ENCODE results near the gene FOXK1.
"Not testable (repeated sequence)": the region's sequence is repeated elsewhere in the genome, so short reads cannot be mapped to it uniquely, and the experiment has no call there.

The FOXK1 gene

DNA sequence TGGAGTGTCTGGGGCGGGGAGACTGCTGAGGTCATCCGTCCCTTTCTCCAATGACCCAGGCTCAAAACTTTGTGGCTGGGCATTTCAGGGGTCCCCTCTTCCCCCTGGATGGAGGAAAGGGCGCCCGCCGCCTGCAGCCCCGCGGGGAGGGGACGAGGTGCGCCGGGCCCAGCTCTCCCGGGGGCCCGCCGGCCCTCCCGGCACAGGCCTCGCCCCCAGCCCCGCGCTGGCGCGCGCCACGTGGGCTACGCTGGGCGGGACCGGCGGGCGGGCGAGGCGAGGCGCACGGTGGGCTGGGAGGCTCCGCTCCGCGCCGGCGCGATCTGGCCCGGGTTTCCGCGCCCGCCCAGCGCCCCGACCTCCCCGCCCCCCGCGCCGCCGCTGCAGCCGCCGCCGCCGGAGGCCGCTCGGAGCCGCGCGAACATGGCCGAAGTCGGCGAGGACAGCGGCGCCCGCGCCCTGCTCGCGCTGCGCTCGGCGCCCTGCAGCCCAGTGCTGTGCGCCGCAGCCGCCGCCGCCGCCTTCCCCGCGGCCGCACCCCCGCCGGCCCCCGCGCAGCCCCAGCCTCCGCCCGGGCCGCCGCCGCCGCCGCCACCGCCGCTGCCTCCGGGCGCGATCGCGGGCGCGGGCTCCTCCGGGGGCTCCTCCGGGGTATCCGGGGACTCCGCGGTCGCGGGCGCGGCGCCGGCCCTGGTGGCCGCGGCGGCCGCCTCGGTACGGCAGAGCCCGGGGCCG lies at the start of gene FOXK1:
FOXK1 (plus strand) TSS at position 410 of the 735 bp plus-strand sequence; CDS start at position 424, 14 bp downstream.
- Mint-ChIP-seq H3K4me3 (peak within 1 kb of the TSS; percentile 85), H3K27me3 (peaks cover 1% of the 10 kb centered on the region), H3K36me3 (ENCODE audit: low read depth) (peaks cover 29% of the 10 kb centered on the region), H3K4me1 (ENCODE audit: low read depth) (peaks cover 47% of the 10 kb centered on the region), H3K27ac (peak within 1 kb of the TSS; percentile 93), H3K9me3 (peaks cover 8% of the 10 kb centered on the region)
- intact Hi-C loops (cut with micrococcal nuclease), result loop anchor here (1.0 to 5.0 kb wide), 3 partner anchors 41 to 73 kb away; no protein-coding TSS in a partner anchor

DNA sequence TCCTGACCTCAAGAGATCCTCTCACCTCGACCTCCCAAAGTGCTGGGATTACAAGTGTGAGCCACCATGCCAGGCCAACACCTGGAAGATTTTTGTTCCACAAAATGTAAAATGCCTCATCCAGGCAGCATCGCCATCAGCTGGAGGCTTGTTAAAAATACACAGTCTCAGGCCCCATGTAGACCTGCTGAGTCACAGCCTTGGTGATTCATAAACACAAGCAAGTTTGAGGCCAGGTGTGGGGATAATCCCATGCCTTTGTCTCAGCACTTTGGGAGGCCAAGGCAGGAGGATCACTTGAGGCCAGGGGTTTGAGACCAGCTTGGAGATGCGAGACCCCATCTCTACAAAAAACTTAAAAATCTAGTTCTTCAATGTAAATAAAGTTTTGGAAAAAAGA lies 49.1 kb upstream of the FOXK1 start:
- H3K9me3 Mint-ChIP-seq, result no peaks in the 10 kb centered on the region
- peaks cover 9% of the 10 kb centered on the region for H3K4me1 Mint-ChIP-seq (ENCODE audit: low read depth)
- no peaks in the 10 kb centered on the region for H3K36me3 Mint-ChIP-seq (ENCODE audit: low read depth)
- no peak overlapping the region for H3K4me3 Mint-ChIP-seq
- no peak overlapping the region for H3K27ac Mint-ChIP-seq
- intact Hi-C loops (cut with micrococcal nuclease), result no loop called here
- H3K27me3 Mint-ChIP-seq, result peaks cover 8% of the 10 kb centered on the region

DNA sequence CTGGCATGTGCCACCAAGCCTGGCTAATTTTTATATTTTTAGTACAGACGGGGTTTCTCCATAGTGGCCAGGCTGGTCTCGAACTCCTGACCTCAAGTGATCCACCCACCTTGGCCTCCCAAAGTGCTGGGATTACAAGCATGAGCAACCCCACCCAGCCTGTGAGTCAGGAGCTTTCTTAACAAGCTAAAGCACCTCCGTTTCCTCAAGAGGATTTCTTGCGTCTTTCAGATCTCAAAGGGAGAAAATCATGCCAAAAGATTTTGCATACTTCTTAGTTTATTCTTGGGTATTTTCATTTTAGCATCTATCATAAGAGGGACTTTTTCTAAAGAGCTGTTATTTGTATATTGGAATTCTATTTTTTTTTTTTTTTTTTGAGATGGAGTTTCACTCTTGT lies 47.9 kb upstream of the FOXK1 start:
- intact Hi-C loops (cut with micrococcal nuclease), result no loop called here
- peaks cover 7% of the 10 kb centered on the region for H3K27me3 Mint-ChIP-seq
- H3K36me3 Mint-ChIP-seq (ENCODE audit: low read depth), result no peaks in the 10 kb centered on the region
- H3K9me3 Mint-ChIP-seq, result no peaks in the 10 kb centered on the region
- H3K27ac Mint-ChIP-seq, result no peak overlapping the region
- peaks cover 9% of the 10 kb centered on the region for H3K4me1 Mint-ChIP-seq (ENCODE audit: low read depth)
- no peak overlapping the region for H3K4me3 Mint-ChIP-seq

DNA sequence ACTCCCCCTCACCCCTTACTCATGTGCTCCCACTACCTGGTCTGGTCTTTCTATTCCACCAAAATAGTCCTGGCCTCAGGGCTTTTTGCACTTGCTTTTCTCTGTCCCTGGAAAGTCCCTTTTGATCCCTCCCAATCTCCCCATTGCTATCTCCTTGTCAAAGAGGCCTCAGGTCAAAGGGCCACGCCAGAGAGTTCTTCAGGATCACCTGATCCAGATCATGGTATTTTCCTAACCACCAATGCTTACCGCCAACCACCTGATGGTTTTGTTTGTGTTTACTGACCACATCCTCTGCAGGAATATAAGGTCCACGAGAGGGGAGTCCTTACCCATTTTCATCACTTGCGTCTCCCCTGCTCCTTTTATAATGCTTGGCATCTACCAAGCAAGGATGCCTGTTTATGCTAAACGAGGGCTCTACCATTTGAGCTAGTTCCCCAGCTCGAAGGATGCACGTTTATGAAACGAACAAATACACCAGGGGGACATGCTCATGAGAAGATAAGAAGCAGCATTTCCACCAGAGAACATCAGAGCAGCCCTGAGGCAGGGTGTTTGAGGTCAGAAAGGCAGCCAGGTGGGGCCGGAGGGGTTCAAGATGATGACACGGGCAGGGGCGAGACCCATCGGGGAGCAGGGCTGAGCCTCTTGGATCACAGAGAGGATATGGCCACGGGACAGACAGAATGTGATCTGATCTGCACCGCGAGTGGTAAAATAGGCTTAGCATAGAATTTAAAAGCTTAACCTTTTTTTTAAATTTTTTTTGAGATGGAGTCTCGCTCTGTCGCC lies 43.1 kb upstream of the FOXK1 start:
- H3K4me1 Mint-ChIP-seq (ENCODE audit: low read depth), result peaks cover 6% of the 10 kb centered on the region
- intact Hi-C loops (cut with micrococcal nuclease), result no loop called here
- H3K36me3 Mint-ChIP-seq (ENCODE audit: low read depth), result peaks cover 6% of the 10 kb centered on the region
- no peak overlapping the region for H3K27ac Mint-ChIP-seq
- H3K9me3 Mint-ChIP-seq, result no peaks in the 10 kb centered on the region
- H3K4me3 Mint-ChIP-seq, result no peak overlapping the region
- peaks cover 1% of the 10 kb centered on the region for H3K27me3 Mint-ChIP-seq

- peak overlapping the region; percentile 91 for H3K4me3 Mint-ChIP-seq
- intact Hi-C loops (cut with micrococcal nuclease), result loop anchor here (1.0 to 5.0 kb wide), 3 partner anchors 40 to 134 kb away; partner anchors contain the start of gene AP5Z1
- H3K4me1 Mint-ChIP-seq (ENCODE audit: low read depth), result peaks cover 6% of the 10 kb centered on the region
- peaks cover 1% of the 10 kb centered on the region for H3K27me3 Mint-ChIP-seq
- peaks cover 6% of the 10 kb centered on the region for H3K36me3 Mint-ChIP-seq (ENCODE audit: low read depth)
- peak overlapping the region; percentile 91 for H3K27ac Mint-ChIP-seq
- no peaks in the 10 kb centered on the region for H3K9me3 Mint-ChIP-seq
These were observed 40.9 kb upstream of the FOXK1 start for GRCh38 chr7:4641091-4641666.

DNA sequence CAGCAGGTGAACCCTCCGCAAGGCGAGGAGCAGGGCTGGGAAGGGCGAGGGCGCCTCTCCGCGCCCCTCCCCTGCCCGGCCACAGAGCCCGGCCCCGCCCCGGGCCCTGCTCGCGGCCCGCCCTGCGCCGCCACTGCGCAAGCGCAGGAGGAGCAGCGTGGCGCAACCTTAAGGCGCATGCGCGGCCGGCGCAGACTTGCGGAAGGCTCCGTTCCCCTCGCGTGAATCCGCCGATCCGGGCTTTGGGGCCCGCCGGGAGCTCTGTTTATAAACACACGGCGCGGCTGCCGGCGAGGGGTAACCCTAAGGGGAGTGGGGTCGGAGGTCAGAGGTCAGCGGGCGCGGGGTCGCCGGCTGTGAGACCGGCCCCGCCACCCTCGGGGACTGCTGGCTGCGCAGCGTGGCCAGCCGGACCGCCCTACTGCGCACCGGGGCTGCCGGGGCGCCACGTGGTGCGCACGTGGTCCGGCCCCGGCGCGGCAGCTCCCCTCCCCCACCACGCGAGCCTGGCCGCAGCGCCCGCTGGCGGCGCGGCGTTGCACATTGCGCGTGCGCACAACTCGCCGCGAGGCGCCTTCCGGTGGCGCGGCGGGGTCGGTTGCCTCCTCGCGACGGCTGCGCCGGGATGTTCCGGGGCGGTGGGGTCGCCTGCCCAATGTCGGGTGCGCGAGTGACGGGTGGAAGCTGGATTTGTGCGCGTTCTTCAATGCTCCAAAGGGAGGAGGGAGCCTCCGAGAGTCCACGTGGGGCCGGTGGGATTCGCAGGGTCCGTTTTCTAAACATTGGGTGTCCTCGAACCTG lies 40.2 kb upstream of the FOXK1 start:
- no peaks in the 10 kb centered on the region for H3K9me3 Mint-ChIP-seq
- intact Hi-C loops (cut with micrococcal nuclease), result loop anchor here (1.0 to 5.0 kb wide), 3 partner anchors 39 to 133 kb away; partner anchors contain the start of gene AP5Z1
- peak overlapping the region; percentile 91 for H3K4me3 Mint-ChIP-seq
- peak overlapping the region; percentile 91 for H3K27ac Mint-ChIP-seq
- H3K36me3 Mint-ChIP-seq (ENCODE audit: low read depth), result peaks cover 6% of the 10 kb centered on the region
- peaks cover 6% of the 10 kb centered on the region for H3K4me1 Mint-ChIP-seq (ENCODE audit: low read depth)
- peaks cover 1% of the 10 kb centered on the region for H3K27me3 Mint-ChIP-seq

- Mint-ChIP-seq H3K4me1 (ENCODE audit: low read depth) (peaks cover 6% of the 10 kb centered on the region), H3K9me3 (no peaks in the 10 kb centered on the region)
These were observed 39.5 kb upstream of the FOXK1 start for GRCh38 chr7:4642468-4643203.

GRCh38 chr7:4643204-4643471 lies 39.0 kb upstream of the FOXK1 start:
- not testable (repeated sequence) for H3K9me3 Mint-ChIP-seq; H3K36me3 Mint-ChIP-seq (ENCODE audit: low read depth); H3K27ac Mint-ChIP-seq; H3K27me3 Mint-ChIP-seq; H3K4me1 Mint-ChIP-seq (ENCODE audit: low read depth); H3K4me3 Mint-ChIP-seq
- intact Hi-C loops (cut with micrococcal nuclease), result loop anchor here (5.0 kb wide), 1 partner anchor 104 kb away; no protein-coding TSS in a partner anchor

More at GRCh38 chr7:4642468-4643203, 39.5 kb upstream of the FOXK1 start:
- Mint-ChIP-seq H3K27me3 (peaks cover 1% of the 10 kb centered on the region), H3K27ac (peak overlapping the region; percentile 91), H3K4me3 (peak overlapping the region; percentile 91), H3K36me3 (ENCODE audit: low read depth) (peaks cover 6% of the 10 kb centered on the region)
- intact Hi-C loops (cut with micrococcal nuclease), result loop anchor here (5.0 kb wide), 1 partner anchor 105 kb away; no protein-coding TSS in a partner anchor

- no peaks in the 10 kb centered on the region for H3K27me3 Mint-ChIP-seq
- intact Hi-C loops (cut with micrococcal nuclease), result no loop called here
- no peak overlapping the region for H3K27ac Mint-ChIP-seq
- peaks cover 6% of the 10 kb centered on the region for H3K4me1 Mint-ChIP-seq (ENCODE audit: low read depth)
- H3K4me3 Mint-ChIP-seq, result no peak overlapping the region
- H3K9me3 Mint-ChIP-seq, result no peaks in the 10 kb centered on the region
- H3K36me3 Mint-ChIP-seq (ENCODE audit: low read depth), result peaks cover 6% of the 10 kb centered on the region
These were observed 36.8 kb upstream of the FOXK1 start for GRCh38 chr7:4645246-4645645.

DNA sequence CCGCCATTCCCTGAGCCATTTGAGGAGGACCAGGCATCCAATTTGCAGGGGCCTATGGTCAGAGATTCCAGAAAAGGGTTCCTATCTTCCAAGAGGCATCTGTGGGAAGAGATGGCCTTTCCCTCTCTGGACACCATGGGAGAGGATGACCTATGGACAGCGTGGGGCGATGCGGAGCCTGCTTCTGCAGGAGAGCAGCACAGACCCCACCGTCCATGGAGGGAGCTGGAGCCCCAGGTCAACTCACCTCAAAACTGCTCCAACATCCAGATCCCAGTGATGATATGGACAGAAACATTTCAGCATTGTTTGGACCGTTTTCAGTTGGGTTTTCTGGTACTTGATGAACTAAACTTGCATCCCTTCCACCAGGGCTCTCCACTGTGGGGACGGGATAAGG lies 34.0 kb upstream of the FOXK1 start:
- H3K27me3 Mint-ChIP-seq, result no peaks in the 10 kb centered on the region
- intact Hi-C loops (cut with micrococcal nuclease), result no loop called here
- no peak overlapping the region for H3K4me3 Mint-ChIP-seq
- no peaks in the 10 kb centered on the region for H3K9me3 Mint-ChIP-seq
- H3K4me1 Mint-ChIP-seq (ENCODE audit: low read depth), result no peaks in the 10 kb centered on the region
- no peaks in the 10 kb centered on the region for H3K36me3 Mint-ChIP-seq (ENCODE audit: low read depth)
- H3K27ac Mint-ChIP-seq, result no peak overlapping the region

GRCh38 chr7:4650433-4651047 lies 31.6 kb upstream of the FOXK1 start:
- Mint-ChIP-seq H3K36me3 (ENCODE audit: low read depth) (no peaks in the 10 kb centered on the region), H3K4me1 (ENCODE audit: low read depth) (no peaks in the 10 kb centered on the region), H3K9me3 (no peaks in the 10 kb centered on the region), H3K4me3 (no peak overlapping the region), H3K27ac (no peak overlapping the region), H3K27me3 (no peaks in the 10 kb centered on the region)
- intact Hi-C loops (cut with micrococcal nuclease), result no loop called here

DNA sequence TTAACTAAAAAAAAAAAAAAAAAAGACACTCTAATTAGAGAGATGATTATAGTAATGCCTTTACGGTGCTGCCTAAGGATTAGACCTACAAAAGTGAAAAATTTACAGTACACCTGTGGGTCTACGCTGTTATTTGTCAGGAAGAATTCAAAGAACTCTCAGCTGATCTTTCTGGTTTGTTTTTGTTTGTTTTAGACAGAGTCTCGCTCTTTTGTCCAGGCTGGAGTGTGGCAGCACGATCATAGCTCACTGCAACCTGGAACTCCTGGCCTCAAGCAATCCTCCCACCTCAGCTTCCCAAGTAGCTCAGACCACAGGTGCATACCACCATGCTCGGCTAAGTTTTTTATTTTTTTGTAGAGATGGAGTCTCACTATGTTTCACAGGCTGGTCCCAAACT lies 28.3 kb upstream of the FOXK1 start:
- intact Hi-C loops (cut with micrococcal nuclease), result no loop called here
- no peak overlapping the region for H3K4me3 Mint-ChIP-seq

GRCh38 chr7:4655311-4655710 lies 26.8 kb upstream of the FOXK1 start:
- no peaks in the 10 kb centered on the region for H3K27me3 Mint-ChIP-seq
- no peak overlapping the region for H3K27ac Mint-ChIP-seq
- no peaks in the 10 kb centered on the region for H3K36me3 Mint-ChIP-seq (ENCODE audit: low read depth)
- no peaks in the 10 kb centered on the region for H3K4me1 Mint-ChIP-seq (ENCODE audit: low read depth)
- intact Hi-C loops (cut with micrococcal nuclease), result no loop called here
- H3K9me3 Mint-ChIP-seq, result peaks cover 19% of the 10 kb centered on the region
- H3K4me3 Mint-ChIP-seq, result no peak overlapping the region

More for the DNA sequence above, 28.3 kb upstream of the FOXK1 start:
- H3K27me3 Mint-ChIP-seq, result no peaks in the 10 kb centered on the region
- H3K9me3 Mint-ChIP-seq, result peaks cover 8% of the 10 kb centered on the region
- no peaks in the 10 kb centered on the region for H3K36me3 Mint-ChIP-seq (ENCODE audit: low read depth)
- H3K27ac Mint-ChIP-seq, result no peak overlapping the region
- H3K4me1 Mint-ChIP-seq (ENCODE audit: low read depth), result no peaks in the 10 kb centered on the region
